Measurements from ENCODE around the gene GDPGP1.

DNA sequence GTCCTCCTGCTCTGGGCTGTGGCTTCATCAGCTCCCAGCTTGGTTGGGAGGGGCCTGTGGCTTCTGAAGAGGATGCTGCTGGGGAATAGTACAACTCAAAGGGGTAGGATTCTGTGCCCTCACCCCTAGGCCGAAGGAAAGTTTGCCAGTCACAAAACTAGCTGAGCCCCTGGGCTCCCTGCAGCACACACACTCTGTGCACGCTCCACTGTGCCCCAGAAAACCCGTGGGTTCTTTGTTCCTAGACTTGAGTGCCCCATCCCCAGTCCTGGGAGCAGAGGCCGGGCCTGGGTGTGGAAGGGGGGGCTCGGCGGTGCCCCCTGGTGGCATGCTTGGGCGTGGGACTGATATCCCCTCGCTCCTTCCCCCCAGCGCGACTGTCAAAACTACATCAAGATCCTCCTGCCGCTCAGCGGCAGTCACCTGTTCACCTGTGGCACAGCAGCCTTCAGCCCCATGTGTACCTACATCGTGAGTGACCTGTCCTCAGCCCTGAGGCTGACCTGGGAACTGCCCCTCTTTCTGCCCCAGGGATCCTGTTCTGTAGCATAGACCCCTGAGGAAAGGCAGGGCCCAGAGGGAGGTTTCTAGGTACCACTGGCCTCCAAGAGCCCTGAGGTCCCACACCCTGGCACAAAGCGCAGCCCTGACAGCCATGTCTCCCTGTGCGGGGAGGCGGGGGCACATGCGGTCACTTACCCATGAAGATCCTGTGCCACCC is 14.4 kb upstream of the GDPGP1 start:
- TF ChIP-seq CTCF (conservative IDR thresholded peaks at IDR 0.05; ENCODE audit: low read depth in 2 of 2) (peak; percentile 76 to 81), EZH2 (IDR thresholded peaks at IDR 0.05; ENCODE audit: low read depth, unreplicated experiment) (no peak), EZH2phosphoT487 (IDR thresholded peaks at IDR 0.05; ENCODE audit: unreplicated experiment) (no peak)
